ENCODE results near the gene ACTL8.

Gene ACTL8

GRCh38 chr1:17795081-17795809 is 40.1 kb downstream of the ACTL8 start:
- TF ChIP-seq ZNF274 (IDR thresholded peaks at IDR 0.05; ENCODE audit: low read depth, low read length) = no peak
- H3K4me3 ChIP-seq (ENCODE audit: low read length) = no peak overlapping the region

DNA sequence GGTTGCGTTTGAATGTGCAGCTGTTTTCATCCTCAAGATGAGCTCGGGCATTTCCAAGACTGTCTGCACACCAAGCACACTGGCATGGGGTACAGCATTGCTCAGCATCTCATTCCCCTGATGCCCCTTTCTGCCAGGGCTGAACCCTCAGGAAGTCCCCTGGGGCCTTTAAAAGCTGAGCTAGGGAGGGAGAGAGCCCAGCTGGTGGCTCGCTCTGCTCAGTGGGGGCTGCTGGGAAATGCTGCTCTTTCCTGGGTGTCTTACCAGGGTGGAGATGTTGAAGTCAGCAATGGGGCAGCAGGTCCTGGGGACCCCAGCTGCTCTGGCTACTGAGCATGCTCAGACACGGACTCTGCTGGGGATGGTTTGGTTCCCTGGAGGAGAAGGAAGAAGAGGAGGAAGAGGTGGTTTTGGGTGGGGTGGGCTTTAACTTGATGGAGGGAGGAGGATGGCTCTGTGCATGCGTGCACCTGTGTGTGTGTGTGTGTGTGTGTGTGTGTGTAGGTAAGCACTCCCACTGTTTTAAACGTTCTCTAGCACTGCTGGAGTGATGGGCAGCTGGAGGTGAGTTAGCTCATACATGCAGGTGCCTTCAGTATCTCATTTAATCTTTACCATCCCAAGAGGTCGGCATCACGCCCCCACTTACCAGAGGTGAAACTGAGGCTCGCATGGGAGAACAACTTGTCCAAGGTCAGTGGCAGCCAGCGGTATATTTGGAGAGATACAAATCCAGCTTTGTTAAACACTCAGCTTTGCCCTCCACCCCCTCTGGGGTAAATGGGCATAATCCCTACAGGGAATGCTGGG is 40.9 kb downstream of the ACTL8 start:
- H3K4me3 ChIP-seq (ENCODE audit: low read length) = no peak overlapping the region
- no peak for TF ChIP-seq ZNF274 (IDR thresholded peaks at IDR 0.05; ENCODE audit: low read depth, low read length)

- no peak overlapping the region for H3K4me3 ChIP-seq (ENCODE audit: low read length)
- no peak for TF ChIP-seq ZNF274 (IDR thresholded peaks at IDR 0.05; ENCODE audit: low read depth, low read length)
Measured at GRCh38 chr1:17797478-17797877, 42.3 kb downstream of the ACTL8 start.

GRCh38 chr1:17798011-17798410 is 42.9 kb downstream of the ACTL8 start:
- TF ChIP-seq ZNF274 (IDR thresholded peaks at IDR 0.05; ENCODE audit: low read depth, low read length) = no peak
- H3K4me3 ChIP-seq (ENCODE audit: low read length) = no peak overlapping the region

GRCh38 chr1:17798799-17799382 is 43.8 kb downstream of the ACTL8 start:
- TF ChIP-seq ZNF274 (IDR thresholded peaks at IDR 0.05; ENCODE audit: low read depth, low read length) = no peak
- H3K4me3 ChIP-seq (ENCODE audit: low read length) = no peak overlapping the region

- TF ChIP-seq ZNF274 (IDR thresholded peaks at IDR 0.05; ENCODE audit: low read depth, low read length) = no peak
- no peak overlapping the region for H3K4me3 ChIP-seq (ENCODE audit: low read length)
Measured at GRCh38 chr1:17799642-17800041, 44.5 kb downstream of the ACTL8 start.

DNA sequence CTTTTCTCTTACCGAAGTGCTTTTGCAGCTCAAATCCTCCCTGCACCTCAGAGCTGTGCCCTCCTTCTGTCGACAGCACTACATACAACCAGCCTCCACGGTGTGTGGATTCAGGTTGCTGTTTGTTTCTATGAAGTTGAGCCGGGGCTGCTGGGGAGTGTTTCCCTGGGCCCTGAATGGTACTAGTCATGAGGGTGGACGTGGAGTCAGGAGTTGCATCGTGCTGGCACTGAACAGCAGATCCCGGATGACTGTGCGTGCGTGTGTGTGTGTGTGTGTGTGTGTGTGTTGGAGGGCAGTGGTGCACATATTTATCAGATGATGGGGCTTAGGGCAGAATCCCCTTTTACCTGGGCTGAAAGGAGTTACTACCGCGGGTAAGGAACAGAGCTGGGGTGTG is 47.0 kb downstream of the ACTL8 start:
- no peak overlapping the region for H3K4me3 ChIP-seq (ENCODE audit: low read length)
- no peak for TF ChIP-seq ZNF274 (IDR thresholded peaks at IDR 0.05; ENCODE audit: low read depth, low read length)

GRCh38 chr1:17802945-17803344 is 47.8 kb downstream of the ACTL8 start:
- TF ChIP-seq ZNF274 (IDR thresholded peaks at IDR 0.05; ENCODE audit: low read depth, low read length) = no peak
- no peak overlapping the region for H3K4me3 ChIP-seq (ENCODE audit: low read length)

- TF ChIP-seq ZNF274 (IDR thresholded peaks at IDR 0.05; ENCODE audit: low read depth, low read length) = no peak
Measured at GRCh38 chr1:17805869-17806684, 50.9 kb downstream of the ACTL8 start.

DNA sequence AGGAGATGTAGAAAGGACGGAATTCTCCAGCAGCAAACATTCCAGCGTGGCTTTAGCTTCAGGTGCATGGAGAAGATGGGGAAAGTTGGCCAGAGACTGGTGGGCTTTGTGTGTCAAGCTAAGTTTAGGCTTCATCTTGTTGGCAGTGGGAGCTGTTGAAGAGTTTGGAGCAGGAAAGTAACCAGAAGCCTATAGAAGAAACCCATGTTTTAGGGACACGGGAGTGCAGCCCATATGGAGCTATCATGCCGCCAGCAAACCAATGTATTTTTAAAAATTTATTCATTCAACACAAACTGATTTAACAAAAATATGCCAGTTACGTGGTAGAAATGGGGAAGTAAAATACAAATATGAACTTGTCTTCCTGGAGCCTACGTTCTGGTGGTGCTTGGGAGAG is 53.7 kb downstream of the ACTL8 start:
- no peak for TF ChIP-seq ZNF274 (IDR thresholded peaks at IDR 0.05; ENCODE audit: low read depth, low read length)
- no peak overlapping the region for H3K4me3 ChIP-seq (ENCODE audit: low read length)

More at GRCh38 chr1:17805869-17806684, 50.9 kb downstream of the ACTL8 start:
- H3K4me3 ChIP-seq (ENCODE audit: low read length) = no peak overlapping the region

GRCh38 chr1:17810668-17811067 is 55.5 kb downstream of the ACTL8 start:
- TF ChIP-seq ZNF274 (IDR thresholded peaks at IDR 0.05; ENCODE audit: low read depth, low read length) = no peak

GRCh38 chr1:17816511-17816910 is 61.4 kb downstream of the ACTL8 start:
- TF ChIP-seq ZNF274 (IDR thresholded peaks at IDR 0.05; ENCODE audit: low read depth, low read length) = no peak
- H3K4me3 ChIP-seq (ENCODE audit: low read length) = no peak overlapping the region

More at GRCh38 chr1:17810668-17811067, 55.5 kb downstream of the ACTL8 start:
- H3K4me3 ChIP-seq (ENCODE audit: low read length) = no peak overlapping the region

DNA sequence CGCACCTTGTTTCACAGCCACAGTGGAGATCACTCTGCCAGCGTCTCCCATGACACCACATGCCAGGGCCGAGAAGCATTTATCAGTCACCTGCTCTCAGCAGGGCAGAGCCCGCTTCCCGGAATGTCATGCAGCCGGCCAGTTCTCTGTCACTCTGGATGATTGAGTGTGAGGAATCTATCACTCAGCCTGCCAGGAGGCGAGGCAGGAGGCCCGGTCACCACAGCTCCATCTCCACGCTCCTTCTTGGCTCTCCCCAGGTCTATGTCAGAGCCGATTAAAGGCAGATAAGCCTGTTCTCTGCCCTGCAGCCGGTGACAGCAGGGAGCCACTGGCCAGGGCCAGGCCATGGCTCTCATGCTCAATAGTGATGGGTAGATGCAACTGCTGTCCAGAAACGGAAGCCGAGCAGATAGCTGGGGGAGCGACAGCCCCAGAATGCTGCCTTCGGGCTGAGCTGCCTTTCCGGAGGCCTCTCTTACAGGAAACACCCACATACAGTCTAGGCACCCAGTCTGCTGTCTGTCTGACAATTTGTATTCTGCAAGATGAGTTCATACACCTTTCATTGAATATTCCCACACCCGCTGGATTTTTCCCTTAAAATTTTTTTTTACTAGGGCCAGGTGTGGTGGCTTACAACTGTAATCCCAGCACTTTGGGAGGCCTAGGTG is 64.1 kb downstream of the ACTL8 start:
- no peak overlapping the region for H3K4me3 ChIP-seq (ENCODE audit: low read length)
- TF ChIP-seq ZNF274 (IDR thresholded peaks at IDR 0.05; ENCODE audit: low read depth, low read length) = no peak
